GM12878 (cell line): Measurements from ENCODE around the gene CDH2.

Source experiments
- CTCF ChIP-seq, 3 experiments: IDR thresholded peaks in 2 of 3; conservative IDR thresholded peaks in 1 of 3; 2 replicates each; pipeline ENCODE4 v1.5.1; 2011; ENCODE audit warnings: low read depth in 3 of 3, low read length in 3 of 3, mild to moderate bottlenecking in 3 of 3, control low read depth in 2 of 3, moderate library complexity in 2 of 3, inconsistent platforms in 1 of 3, mixed read lengths in 1 of 3; ENCODE audit not compliant: control insufficient read depth in 2 of 3, insufficient read depth in 1 of 3; ENCODE audit errors: extremely low read depth in 1 of 3
- EZH2 ChIP-seq: IDR thresholded peaks from 2 replicates; pipeline ENCODE4 v1.6.1; 2012; ENCODE audit warnings: low read depth, mild to moderate bottlenecking, control low read depth, inconsistent platforms, low read length, borderline replicate concordance; ENCODE audit not compliant: control insufficient read depth
- HDGF ChIP-seq: fragments of 450-650 bp; IDR thresholded peaks from 2 replicates; pipeline ENCODE4 v1.6.1; 2016; ENCODE audit warnings: antibody characterized with exemption
- MTA2 ChIP-seq: fragments of 450-650 bp; IDR thresholded peaks from 2 replicates; pipeline ENCODE4 v1.6.1; 2016; ENCODE audit warnings: low read depth, mild to moderate bottlenecking, moderate library complexity
- POLR2A ChIP-seq: IDR thresholded peaks from 2 replicates; pipeline ENCODE4 v1.6.1; 2011; ENCODE audit warnings: low read depth, mild to moderate bottlenecking, low read length
- POLR2AphosphoS2 ChIP-seq: IDR thresholded peaks from 2 replicates; pipeline ENCODE4 v1.6.1; 2011; ENCODE audit warnings: low read depth, mild to moderate bottlenecking, low read length, improper control_type of control experiment, moderate library complexity
- RAD21 ChIP-seq: IDR thresholded peaks from 2 replicates; pipeline ENCODE4 v1.6.1; 2011; ENCODE audit warnings: mild to moderate bottlenecking, low read depth, low read length, moderate library complexity; ENCODE audit not compliant: insufficient read depth
- SREBF1 ChIP-seq: IDR thresholded peaks from 2 replicates; pipeline ENCODE4 v1.6.1; 2012; ENCODE audit warnings: mild to moderate bottlenecking, low read length
- TF ChIP-seq, protein P1 (sequence below): IDR thresholded peaks from 2 replicates; pipeline ENCODE4 v1.6.1; 2011; ENCODE audit warnings: borderline replicate concordance, low read depth, mild to moderate bottlenecking, moderate library complexity, low read length; ENCODE audit not compliant: insufficient read depth, poor library complexity, severe bottlenecking
- TF ChIP-seq, protein P2 (sequence below): fragments of 150-350 bp; IDR thresholded peaks from 2 replicates; pipeline ENCODE4 v1.6.1; 2016; ENCODE audit warnings: low read depth, low read length

DNA sequence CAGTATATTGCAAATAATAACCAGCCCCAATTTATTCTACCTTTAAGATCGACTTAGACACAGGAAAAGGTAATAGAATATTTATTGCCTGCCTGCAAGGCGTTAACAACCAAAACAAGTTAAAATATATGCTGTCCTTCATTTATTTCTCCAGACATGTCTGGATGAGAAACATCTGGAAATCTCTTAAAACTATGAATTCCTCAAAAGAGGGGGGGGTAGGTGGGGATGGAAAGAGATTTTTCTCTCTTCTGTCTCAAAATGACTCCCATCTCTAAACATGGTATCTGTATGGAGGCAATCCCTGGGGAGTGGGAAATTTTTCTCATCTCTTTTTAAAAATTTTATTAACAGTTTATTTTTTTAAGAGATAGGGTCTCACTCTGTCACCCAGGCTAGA, 113.0 kb downstream of the CDH2 start:
- TF ChIP-seq, protein P1, sequence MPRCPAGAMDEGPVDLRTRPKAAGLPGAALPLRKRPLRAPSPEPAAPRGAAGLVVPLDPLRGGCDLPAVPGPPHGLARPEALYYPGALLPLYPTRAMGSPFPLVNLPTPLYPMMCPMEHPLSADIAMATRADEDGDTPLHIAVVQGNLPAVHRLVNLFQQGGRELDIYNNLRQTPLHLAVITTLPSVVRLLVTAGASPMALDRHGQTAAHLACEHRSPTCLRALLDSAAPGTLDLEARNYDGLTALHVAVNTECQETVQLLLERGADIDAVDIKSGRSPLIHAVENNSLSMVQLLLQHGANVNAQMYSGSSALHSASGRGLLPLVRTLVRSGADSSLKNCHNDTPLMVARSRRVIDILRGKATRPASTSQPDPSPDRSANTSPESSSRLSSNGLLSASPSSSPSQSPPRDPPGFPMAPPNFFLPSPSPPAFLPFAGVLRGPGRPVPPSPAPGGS: no peak
- TF ChIP-seq CTCF (IDR thresholded peaks at IDR 0.05 in 2 of 3, conservative IDR thresholded peaks at IDR 0.05 in 1 of 3; ENCODE audit: control insufficient read depth in 2 of 3, extremely low read depth in 1 of 3, insufficient read depth in 1 of 3, low read depth in 3 of 3, low read length in 3 of 3): no peak
- no peak for TF ChIP-seq RAD21
- TF ChIP-seq HDGF: no peak
- no peak for TF ChIP-seq POLR2A
- no peak for TF ChIP-seq MTA2
- no peak for TF ChIP-seq EZH2
- TF ChIP-seq SREBF1: no peak
- TF ChIP-seq, protein P2, sequence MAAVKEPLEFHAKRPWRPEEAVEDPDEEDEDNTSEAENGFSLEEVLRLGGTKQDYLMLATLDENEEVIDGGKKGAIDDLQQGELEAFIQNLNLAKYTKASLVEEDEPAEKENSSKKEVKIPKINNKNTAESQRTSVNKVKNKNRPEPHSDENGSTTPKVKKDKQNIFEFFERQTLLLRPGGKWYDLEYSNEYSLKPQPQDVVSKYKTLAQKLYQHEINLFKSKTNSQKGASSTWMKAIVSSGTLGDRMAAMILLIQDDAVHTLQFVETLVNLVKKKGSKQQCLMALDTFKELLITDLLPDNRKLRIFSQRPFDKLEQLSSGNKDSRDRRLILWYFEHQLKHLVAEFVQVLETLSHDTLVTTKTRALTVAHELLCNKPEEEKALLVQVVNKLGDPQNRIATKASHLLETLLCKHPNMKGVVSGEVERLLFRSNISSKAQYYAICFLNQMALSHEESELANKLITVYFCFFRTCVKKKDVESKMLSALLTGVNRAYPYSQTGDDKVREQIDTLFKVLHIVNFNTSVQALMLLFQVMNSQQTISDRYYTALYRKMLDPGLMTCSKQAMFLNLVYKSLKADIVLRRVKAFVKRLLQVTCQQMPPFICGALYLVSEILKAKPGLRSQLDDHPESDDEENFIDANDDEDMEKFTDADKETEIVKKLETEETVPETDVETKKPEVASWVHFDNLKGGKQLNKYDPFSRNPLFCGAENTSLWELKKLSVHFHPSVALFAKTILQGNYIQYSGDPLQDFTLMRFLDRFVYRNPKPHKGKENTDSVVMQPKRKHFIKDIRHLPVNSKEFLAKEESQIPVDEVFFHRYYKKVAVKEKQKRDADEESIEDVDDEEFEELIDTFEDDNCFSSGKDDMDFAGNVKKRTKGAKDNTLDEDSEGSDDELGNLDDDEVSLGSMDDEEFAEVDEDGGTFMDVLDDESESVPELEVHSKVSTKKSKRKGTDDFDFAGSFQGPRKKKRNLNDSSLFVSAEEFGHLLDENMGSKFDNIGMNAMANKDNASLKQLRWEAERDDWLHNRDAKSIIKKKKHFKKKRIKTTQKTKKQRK: no peak
- TF ChIP-seq POLR2AphosphoS2: no peak
